Neural progenitor cell (in vitro differentiated cells): ENCODE data around the gene EHBP1. TPM values are rescaled to one million over a fixed set of nuclear protein-coding genes. Genes with fewer than 3 reads are reported as not detected.

ENCODE experiments used
- DNase-seq: peaks from one replicate; pipeline ENCODE4 v3.0.0-alpha.2; 2016; ENCODE audit warnings: low spot score
- H2AFZ ChIP-seq: fragments of 200-600 bp; sonication (generic); replicated peaks from 2 replicates; pipeline ENCODE4 v1.6.1; 2016; ENCODE audit warnings: antibody characterized with exemption
- H3F3A ChIP-seq: fragments of 200-600 bp; sonication (generic); 2 replicates; pipeline ENCODE4 v1.6.1; 2016; ENCODE audit warnings: antibody characterized with exemption, low read depth
- H3K27ac ChIP-seq: fragments of 200-600 bp; sonication (generic); 2 replicates; pipeline ENCODE4 v1.5.1; 2016; ENCODE audit warnings: mild to moderate bottlenecking
- H3K27me3 ChIP-seq: fragments of 200-600 bp; sonication (generic); 2 replicates; pipeline ENCODE4 v1.6.1; 2016; ENCODE audit warnings: mild to moderate bottlenecking, moderate library complexity
- H3K36me3 ChIP-seq: fragments of 200-600 bp; sonication (generic); 2 replicates; pipeline ENCODE4 v1.5.1; 2016
- H3K4me1 ChIP-seq: fragments of 200-600 bp; sonication (generic); 2 replicates; pipeline ENCODE4 v1.6.1; 2016; ENCODE audit warnings: mixed run types
- H3K4me2 ChIP-seq: fragments of 200-600 bp; sonication (generic); 2 replicates; pipeline ENCODE4 v1.6.1; 2016
- H3K4me3 ChIP-seq: fragments of 200-600 bp; sonication (generic); 2 replicates; pipeline ENCODE4 v1.5.1; 2016
- H3K79me2 ChIP-seq: fragments of 200-600 bp; sonication (generic); 2 replicates; pipeline ENCODE4 v1.6.1; 2016; ENCODE audit warnings: low read depth
- H3K9ac ChIP-seq: fragments of 200-600 bp; sonication (generic); 2 replicates; pipeline ENCODE4 v1.6.1; 2016
- H3K9me3 ChIP-seq: fragments of 200-600 bp; sonication (generic); 2 replicates; pipeline ENCODE4 v1.5.1; 2016; ENCODE audit warnings: low read depth
- H4K20me1 ChIP-seq: fragments of 200-600 bp; sonication (generic); 2 replicates; pipeline ENCODE4 v1.6.1; 2016; ENCODE audit warnings: low read depth
- H3K27ac Mint-ChIP-seq: 3 replicates; pipeline ENCODE4 v1.8.0; 2021; ENCODE audit warnings: mixed read lengths
- H3K27me3 Mint-ChIP-seq: 2 replicates; pipeline ENCODE4 v1.8.0; 2022; ENCODE audit warnings: low read depth, mild to moderate bottlenecking, inconsistent platforms, moderate library complexity, mixed read lengths; ENCODE audit not compliant: insufficient read depth
- H3K36me3 Mint-ChIP-seq: 3 replicates; pipeline ENCODE4 v1.8.0; 2021; ENCODE audit warnings: mixed read lengths
- H3K4me1 Mint-ChIP-seq: 3 replicates; pipeline ENCODE4 v1.8.0; 2021; ENCODE audit warnings: mixed read lengths
- H3K4me3 Mint-ChIP-seq: 3 replicates; pipeline ENCODE4 v1.8.0; 2021; ENCODE audit warnings: mild to moderate bottlenecking, moderate library complexity, mixed read lengths
- H3K9me3 Mint-ChIP-seq: 3 replicates; pipeline ENCODE4 v1.8.0; 2020; ENCODE audit warnings: mixed read lengths
- CTCF ChIP-seq: fragments of 200-600 bp; sonication (generic); IDR thresholded peaks from 2 replicates; pipeline ENCODE4 v1.5.1; 2017; ENCODE audit warnings: antibody characterized with exemption, mild to moderate bottlenecking
- EZH2 ChIP-seq: fragments of 200-600 bp; sonication (generic); IDR thresholded peaks from 2 replicates; pipeline ENCODE4 v1.6.1; 2017; ENCODE audit warnings: antibody characterized with exemption, mild to moderate bottlenecking, moderate library complexity
- EZH2phosphoT487 ChIP-seq: fragments of 200-600 bp; sonication (generic); IDR thresholded peaks from 2 replicates; pipeline ENCODE4 v1.6.1; 2017; ENCODE audit warnings: antibody characterized with exemption
- total RNA-seq: library from RNA; depleted of rRNA; stranded (reverse); fragments of >200 nt; gene quantifications from 2 replicates; pipeline ENCODE4 v1.2.3, GENCODE V29; 2015; ENCODE audit warnings: low replicate concordance

Gene EHBP1
- total RNA-seq, 1 donor from 2014 or later: 65.8 TPM

- Histone ChIP-seq H3F3A (no peaks in the 10 kb centered on the region), H4K20me1 (no peaks in the 10 kb centered on the region), H3K4me2 (no peak overlapping the region), H3K36me3 (peaks cover 11% of the 10 kb centered on the region), H3K9ac (no peak overlapping the region), H3K9me3 (no peaks in the 10 kb centered on the region), H2AFZ (no peak overlapping the region), H3K27ac (no peak overlapping the region), H3K79me2 (no peaks in the 10 kb centered on the region), H3K4me3 (no peak overlapping the region), H3K27me3 (no peaks in the 10 kb centered on the region), H3K4me1 (no peaks in the 10 kb centered on the region)
- H3K27ac Mint-ChIP-seq: no peak overlapping the region
- no peak for TF ChIP-seq CTCF
- no peaks in the 10 kb centered on the region for H3K4me1 Mint-ChIP-seq
- H3K9me3 Mint-ChIP-seq: peaks cover 31% of the 10 kb centered on the region
- no peak overlapping the region for H3K4me3 Mint-ChIP-seq
- H3K27me3 Mint-ChIP-seq: no peaks in the 10 kb centered on the region
- H3K36me3 Mint-ChIP-seq: peaks cover 38% of the 10 kb centered on the region
- DNase-seq: no peak
Observed at GRCh38 chr2:62881162-62881795, 175.8 kb downstream of the EHBP1 start.

- Histone ChIP-seq H3F3A (no peaks in the 10 kb centered on the region), H3K4me2 (no peak overlapping the region), H3K4me1 (no peaks in the 10 kb centered on the region), H3K36me3 (peaks cover 5% of the 10 kb centered on the region), H2AFZ (no peak overlapping the region), H3K27me3 (no peaks in the 10 kb centered on the region), H4K20me1 (no peaks in the 10 kb centered on the region), H3K9me3 (no peaks in the 10 kb centered on the region), H3K9ac (no peak overlapping the region), H3K4me3 (no peak overlapping the region), H3K27ac (no peak overlapping the region), H3K79me2 (no peaks in the 10 kb centered on the region)
- peaks cover 13% of the 10 kb centered on the region for H3K9me3 Mint-ChIP-seq
- H3K27me3 Mint-ChIP-seq: no peaks in the 10 kb centered on the region
- no peaks in the 10 kb centered on the region for H3K4me1 Mint-ChIP-seq
- no peak for DNase-seq
- no peak for TF ChIP-seq CTCF
- no peak overlapping the region for H3K4me3 Mint-ChIP-seq
- H3K27ac Mint-ChIP-seq: no peak overlapping the region
- peaks cover 18% of the 10 kb centered on the region for H3K36me3 Mint-ChIP-seq
Observed at GRCh38 chr2:62883629-62884028, 178.1 kb downstream of the EHBP1 start.

- Histone ChIP-seq H3K27me3 (no peaks in the 10 kb centered on the region), H3K9me3 (no peaks in the 10 kb centered on the region), H3K4me3 (no peak overlapping the region), H3F3A (no peaks in the 10 kb centered on the region), H3K36me3 (peaks cover 5% of the 10 kb centered on the region), H4K20me1 (no peaks in the 10 kb centered on the region), H3K4me1 (no peaks in the 10 kb centered on the region), H2AFZ (no peak overlapping the region), H3K79me2 (no peaks in the 10 kb centered on the region), H3K4me2 (no peak overlapping the region), H3K27ac (no peak overlapping the region), H3K9ac (no peak overlapping the region)
- Mint-ChIP-seq H3K4me1 (no peaks in the 10 kb centered on the region), H3K27ac (no peak overlapping the region), H3K9me3 (peaks cover 11% of the 10 kb centered on the region), H3K27me3 (no peaks in the 10 kb centered on the region), H3K36me3 (peaks cover 18% of the 10 kb centered on the region), H3K4me3 (no peak overlapping the region)
- DNase-seq: no peak
- no peak for TF ChIP-seq CTCF
- TF ChIP-seq EZH2: no peak
- no peak for TF ChIP-seq EZH2phosphoT487
Observed at GRCh38 chr2:62884086-62884485, 178.6 kb downstream of the EHBP1 start.
